Activated CD8-positive, alpha-beta memory T cell treated with anti-CD3 and anti-CD28 coated beads, Interleukin-2, amount 50 U/mL, for 1 hour (primary cell): ENCODE data around the gene OSTF1.

Experiments
- DNase-seq: peaks from one replicate; pipeline ENCODE4 v3.0.0-alpha.2; 2020; ENCODE audit errors: extremely low read depth

Gene OSTF1

GRCh38 chr9:75084081-75084672 lies 4.1 kb upstream of the OSTF1 start:
- DNase-seq = no peak

GRCh38 chr9:75085640-75086039 lies 2.7 kb upstream of the OSTF1 start:
- no peak for DNase-seq

- DNase-seq = no peak
Measured at GRCh38 chr9:75086541-75087288, 1.6 kb upstream of the OSTF1 start.

GRCh38 chr9:75087289-75087823 lies 958 bp upstream of the OSTF1 start:
- DNase-seq = no peak

GRCh38 chr9:75088646-75089372 lies 495 bp downstream of the OSTF1 start:
- DNase-seq = peak; percentile 33

GRCh38 chr9:75089373-75089766 lies 1.1 kb downstream of the OSTF1 start:
- no peak for DNase-seq

GRCh38 chr9:75090579-75090978 lies 2.3 kb downstream of the OSTF1 start:
- DNase-seq = no peak

GRCh38 chr9:75092766-75093165 lies 4.5 kb downstream of the OSTF1 start:
- no peak for DNase-seq

- DNase-seq = no peak
Measured at GRCh38 chr9:75096796-75097195, 8.5 kb downstream of the OSTF1 start.

- no peak for DNase-seq
Measured at GRCh38 chr9:75101004-75101588, 12.8 kb downstream of the OSTF1 start.

- no peak for DNase-seq
Measured at GRCh38 chr9:75102177-75102790, 14.0 kb downstream of the OSTF1 start.

GRCh38 chr9:75104607-75105006 lies 16.3 kb downstream of the OSTF1 start:
- no peak for DNase-seq

GRCh38 chr9:75105019-75105540 lies 16.8 kb downstream of the OSTF1 start:
- DNase-seq = no peak

- no peak for DNase-seq
Measured at GRCh38 chr9:75105841-75106240, 17.5 kb downstream of the OSTF1 start.

- DNase-seq = no peak
Measured at GRCh38 chr9:75106857-75107256, 18.5 kb downstream of the OSTF1 start.

- DNase-seq = no peak
Measured at GRCh38 chr9:75108571-75108970, 20.3 kb downstream of the OSTF1 start.

- no peak for DNase-seq
Measured at GRCh38 chr9:75109210-75109839, 21.0 kb downstream of the OSTF1 start.

- no peak for DNase-seq
Measured at GRCh38 chr9:75111019-75111622, 22.8 kb downstream of the OSTF1 start.

GRCh38 chr9:75112789-75113188 lies 24.5 kb downstream of the OSTF1 start:
- DNase-seq = no peak

- DNase-seq = no peak
Measured at GRCh38 chr9:75116306-75116705, 28.0 kb downstream of the OSTF1 start.

GRCh38 chr9:75117564-75117963 lies 29.2 kb downstream of the OSTF1 start:
- no peak for DNase-seq
